Measurements from ENCODE around the gene ASS1. TPM values are rescaled to one million over a fixed set of nuclear protein-coding genes. Genes with fewer than 3 reads are reported as not detected.

ASS1 gene
- total and polyA plus RNA-seq, 12 donors = 27.4 to 147 (median 53.3) TPM

DNA sequence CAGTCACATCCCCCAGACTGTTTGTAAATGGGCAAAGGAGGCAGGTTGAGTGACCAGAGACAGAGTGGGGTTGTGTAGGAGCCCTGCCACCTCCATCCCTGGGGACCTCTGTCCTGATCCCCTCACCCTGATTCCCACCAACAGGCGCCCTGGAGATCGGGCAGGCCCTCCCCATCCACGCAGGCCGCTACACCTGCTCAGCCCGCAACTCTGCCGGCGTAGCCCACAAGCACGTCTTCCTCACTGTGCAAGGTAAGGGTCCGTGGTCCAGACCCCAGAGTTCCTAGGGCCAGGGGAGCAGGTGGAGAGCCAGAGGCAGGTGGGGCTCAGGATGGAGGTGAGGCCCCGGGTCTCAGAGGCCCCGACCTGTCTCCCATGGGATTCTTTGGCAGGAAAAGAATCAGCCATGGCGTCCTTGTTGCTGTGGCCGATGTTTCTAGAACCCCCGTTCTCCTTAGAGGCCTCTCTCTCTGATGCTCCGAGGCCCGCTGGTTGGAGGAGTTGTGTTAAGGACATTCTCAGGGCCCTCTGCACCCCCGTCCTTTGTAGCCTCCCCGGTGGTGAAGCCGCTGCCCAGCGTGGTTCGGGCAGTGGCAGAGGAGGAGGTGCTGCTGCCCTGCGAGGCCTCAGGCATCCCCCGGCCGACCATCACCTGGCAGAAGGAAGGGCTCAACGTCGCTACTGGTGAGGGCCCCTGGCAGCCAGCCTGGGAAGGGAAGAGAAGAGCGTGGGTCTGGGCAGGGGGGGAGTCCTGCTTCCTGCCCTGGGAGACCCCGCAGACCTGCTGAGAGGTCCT, 41.9 kb upstream of the ASS1 start:
- no peaks in the 10 kb centered on the region for H3K27me3 ChIP-seq
- intact Hi-C loops (cut with DNase I) = no loop called here
- H3K9me3 ChIP-seq = no peaks in the 10 kb centered on the region
- DNase-seq = no peak
- H3K4me3 ChIP-seq = no peak overlapping the region
- 85 to 89% methylated on average over 28 of the region's 28 CpGs for WGBS, 2 donors
- no peak for ATAC-seq
- no peaks in the 10 kb centered on the region for H3K4me1 ChIP-seq
- peaks cover 0 to 46% (median 0%) of the 10 kb centered on the region in 9 donors for H3K36me3 ChIP-seq
- no peak overlapping the region for H3K27ac ChIP-seq
- TF ChIP-seq, protein P1, sequence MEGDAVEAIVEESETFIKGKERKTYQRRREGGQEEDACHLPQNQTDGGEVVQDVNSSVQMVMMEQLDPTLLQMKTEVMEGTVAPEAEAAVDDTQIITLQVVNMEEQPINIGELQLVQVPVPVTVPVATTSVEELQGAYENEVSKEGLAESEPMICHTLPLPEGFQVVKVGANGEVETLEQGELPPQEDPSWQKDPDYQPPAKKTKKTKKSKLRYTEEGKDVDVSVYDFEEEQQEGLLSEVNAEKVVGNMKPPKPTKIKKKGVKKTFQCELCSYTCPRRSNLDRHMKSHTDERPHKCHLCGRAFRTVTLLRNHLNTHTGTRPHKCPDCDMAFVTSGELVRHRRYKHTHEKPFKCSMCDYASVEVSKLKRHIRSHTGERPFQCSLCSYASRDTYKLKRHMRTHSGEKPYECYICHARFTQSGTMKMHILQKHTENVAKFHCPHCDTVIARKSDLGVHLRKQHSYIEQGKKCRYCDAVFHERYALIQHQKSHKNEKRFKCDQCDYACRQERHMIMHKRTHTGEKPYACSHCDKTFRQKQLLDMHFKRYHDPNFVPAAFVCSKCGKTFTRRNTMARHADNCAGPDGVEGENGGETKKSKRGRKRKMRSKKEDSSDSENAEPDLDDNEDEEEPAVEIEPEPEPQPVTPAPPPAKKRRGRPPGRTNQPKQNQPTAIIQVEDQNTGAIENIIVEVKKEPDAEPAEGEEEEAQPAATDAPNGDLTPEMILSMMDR (IDR thresholded peaks at IDR 0.05) = no peak

DNA sequence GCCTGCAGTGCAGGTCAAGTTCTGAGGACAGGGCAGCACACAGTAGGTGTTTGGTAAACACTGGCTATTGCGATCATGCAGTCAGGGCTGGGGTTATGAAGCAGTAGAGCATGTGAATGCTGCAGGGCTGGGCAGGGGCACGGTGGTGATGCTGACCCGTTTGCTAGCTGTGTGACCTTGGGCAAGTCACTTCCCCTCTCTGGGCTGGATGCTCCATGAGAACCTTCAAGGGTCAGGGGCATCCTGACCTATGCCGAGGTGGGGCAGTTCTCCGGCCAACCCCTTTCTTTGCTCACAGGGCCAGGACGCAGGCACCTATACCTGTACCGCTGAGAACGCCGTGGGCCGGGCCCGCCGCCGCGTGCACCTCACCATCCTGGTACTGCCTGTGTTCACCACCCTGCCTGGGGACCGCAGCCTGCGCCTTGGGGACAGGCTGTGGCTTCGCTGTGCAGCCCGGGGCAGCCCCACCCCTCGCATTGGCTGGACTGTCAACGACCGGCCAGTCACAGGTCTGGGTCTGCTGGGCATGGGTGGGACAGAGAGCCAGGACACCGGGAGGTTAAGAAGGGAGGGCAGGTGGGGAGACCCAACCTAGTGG, 39.0 kb upstream of the ASS1 start:
- H3K36me3 ChIP-seq = peaks cover 0 to 58% (median 0%) of the 10 kb centered on the region in 9 donors

DNA sequence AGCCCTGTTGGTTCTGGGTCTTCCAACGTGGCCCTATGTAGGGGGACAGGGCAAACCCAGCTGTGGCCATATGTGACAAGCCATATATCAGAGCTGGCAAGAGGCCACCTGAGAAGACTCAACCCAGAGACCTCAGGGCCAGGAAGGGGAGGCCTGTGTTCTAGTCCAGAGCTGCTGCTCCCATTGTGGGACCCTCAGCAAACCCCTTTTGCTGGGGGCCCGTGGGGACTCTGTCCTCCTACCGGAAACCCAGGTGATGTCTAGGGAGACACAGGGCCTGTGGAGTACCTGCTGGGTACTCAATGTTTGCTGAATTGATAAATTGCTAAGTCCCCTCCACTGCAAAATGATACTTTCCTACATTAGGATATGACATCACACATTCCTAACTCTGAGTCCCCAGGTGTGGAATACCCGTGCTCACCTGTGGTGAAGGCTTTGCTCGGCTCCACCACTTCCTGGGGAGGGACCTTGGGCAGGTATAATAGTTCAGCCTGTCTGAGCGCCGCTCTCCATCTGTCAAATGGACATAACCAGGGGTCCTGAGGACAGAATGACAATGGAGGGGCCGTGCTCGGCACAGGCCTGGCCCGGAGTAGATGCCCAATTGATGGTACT, 38.4 kb upstream of the ASS1 start:
- Histone ChIP-seq H3K4me1 (no peaks in the 10 kb centered on the region), H3K36me3 (peaks cover 0 to 53% (median 0%) of the 10 kb centered on the region in 9 donors), H3K9me3 (no peaks in the 10 kb centered on the region), H3K4me3 (no peak overlapping the region), H3K27ac (no peak overlapping the region), H3K27me3 (no peaks in the 10 kb centered on the region)
- intact Hi-C loops (cut with DNase I) = no loop called here
- ATAC-seq (no peak), DNase-seq (no peak)
- 88 to 90% methylated on average over 10 of the region's 10 CpGs for WGBS, 2 donors
- TF ChIP-seq, protein P1 (IDR thresholded peaks at IDR 0.05) = no peak

More for the DNA sequence above, 39.0 kb upstream of the ASS1 start:
- H3K4me3 ChIP-seq = no peak overlapping the region
- H3K27me3 ChIP-seq = no peaks in the 10 kb centered on the region
- intact Hi-C loops (cut with DNase I) = no loop called here
- TF ChIP-seq, protein P1 (IDR thresholded peaks at IDR 0.05) = no peak
- ATAC-seq (no peak), DNase-seq (no peak)
- H3K27ac ChIP-seq = no peak overlapping the region
- WGBS, 2 donors = 96 to 98% methylated on average over 22 of the region's 22 CpGs
- H3K9me3 ChIP-seq = no peaks in the 10 kb centered on the region
- H3K4me1 ChIP-seq = no peaks in the 10 kb centered on the region

DNA sequence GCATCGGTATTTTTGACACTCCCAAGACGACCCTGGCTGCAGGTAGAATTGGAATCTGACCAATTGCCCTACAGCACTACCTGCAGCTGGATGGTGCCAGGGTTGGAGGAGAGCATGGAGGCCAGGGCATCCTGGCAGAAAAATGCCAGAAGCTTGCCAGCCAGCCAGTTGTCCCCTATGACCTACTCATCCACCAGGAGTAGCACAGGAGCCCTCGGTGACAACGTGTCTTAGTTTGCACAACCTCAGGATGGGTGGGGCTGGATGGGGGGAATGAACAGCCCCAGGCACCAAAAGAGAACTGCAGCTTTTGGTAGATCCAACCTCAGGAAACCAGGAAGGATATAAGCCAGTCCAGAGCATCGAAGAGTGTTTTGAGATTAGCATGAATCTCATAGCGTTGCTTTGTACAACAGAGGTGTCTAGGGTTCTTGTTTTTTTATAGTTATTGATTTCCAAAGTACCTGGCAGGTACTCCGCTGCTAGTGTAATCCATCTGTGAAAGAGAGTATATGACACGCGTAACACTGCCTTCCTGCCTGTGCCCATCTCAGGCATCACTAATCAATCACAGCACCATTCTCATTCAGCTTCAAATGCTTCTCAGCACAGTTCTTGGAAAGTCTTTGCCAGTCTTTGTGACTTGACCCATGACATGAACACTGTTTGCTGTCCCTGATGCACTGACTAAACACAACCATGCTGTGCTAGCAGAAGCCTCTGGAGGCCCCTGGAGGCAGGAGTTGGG, 36.7 kb upstream of the ASS1 start:
- Histone ChIP-seq H3K9me3 (no peaks in the 10 kb centered on the region), H3K36me3 (peaks cover 0 to 50% (median 0%) of the 10 kb centered on the region in 9 donors), H3K4me1 (no peaks in the 10 kb centered on the region), H3K27me3 (no peaks in the 10 kb centered on the region), H3K4me3 (no peak overlapping the region), H3K27ac (no peak overlapping the region)
- intact Hi-C loops (cut with DNase I) = no loop called here
- TF ChIP-seq, protein P1 (IDR thresholded peaks at IDR 0.05) = no peak
- no peak for DNase-seq
- ATAC-seq = no peak
- 79% methylated on average over 9 of the region's 9 CpGs for WGBS, 2 donors
